ENCODE measurements around the gene ZBTB16.

The ZBTB16 gene

GRCh38 chr11:114183044-114183511 lies 123.6 kb downstream of the ZBTB16 start:
- no peak for TF ChIP-seq CTCF (IDR thresholded peaks at IDR 0.05; ENCODE audit: borderline replicate concordance, control extremely low read depth, extremely low read depth, insufficient read depth, missing control alignments)
- DNase-seq (ENCODE audit: low spot score) = no peak
- in situ Hi-C loops (cut with MboI; ENCODE audit: low sequenced_read_pairs, unreplicated experiment) = no loop called here

GRCh38 chr11:114185436-114185835 lies 125.9 kb downstream of the ZBTB16 start:
- in situ Hi-C loops (cut with MboI; ENCODE audit: low sequenced_read_pairs, unreplicated experiment) = no loop called here
- no peak for DNase-seq (ENCODE audit: low spot score)
- TF ChIP-seq CTCF (IDR thresholded peaks at IDR 0.05; ENCODE audit: borderline replicate concordance, control extremely low read depth, extremely low read depth, insufficient read depth, missing control alignments) = no peak

- no peak for TF ChIP-seq CTCF (IDR thresholded peaks at IDR 0.05; ENCODE audit: borderline replicate concordance, control extremely low read depth, extremely low read depth, insufficient read depth, missing control alignments)
- in situ Hi-C loops (cut with MboI; ENCODE audit: low sequenced_read_pairs, unreplicated experiment) = no loop called here
- DNase-seq (ENCODE audit: low spot score) = no peak
These were observed 127.7 kb downstream of the ZBTB16 start for GRCh38 chr11:114187173-114187572.

GRCh38 chr11:114188851-114189570 lies 129.5 kb downstream of the ZBTB16 start:
- in situ Hi-C loops (cut with MboI; ENCODE audit: low sequenced_read_pairs, unreplicated experiment) = no loop called here
- DNase-seq (ENCODE audit: low spot score) = no peak
- TF ChIP-seq CTCF (IDR thresholded peaks at IDR 0.05; ENCODE audit: borderline replicate concordance, control extremely low read depth, extremely low read depth, insufficient read depth, missing control alignments) = no peak

- DNase-seq (ENCODE audit: low spot score) = no peak
- in situ Hi-C loops (cut with MboI; ENCODE audit: low sequenced_read_pairs, unreplicated experiment) = no loop called here
- TF ChIP-seq CTCF (IDR thresholded peaks at IDR 0.05; ENCODE audit: borderline replicate concordance, control extremely low read depth, extremely low read depth, insufficient read depth, missing control alignments) = no peak
These were observed 131.1 kb downstream of the ZBTB16 start for GRCh38 chr11:114190630-114191029.

- no peak for DNase-seq (ENCODE audit: low spot score)
- in situ Hi-C loops (cut with MboI; ENCODE audit: low sequenced_read_pairs, unreplicated experiment) = no loop called here
- no peak for TF ChIP-seq CTCF (IDR thresholded peaks at IDR 0.05; ENCODE audit: borderline replicate concordance, control extremely low read depth, extremely low read depth, insufficient read depth, missing control alignments)
These were observed 132.4 kb downstream of the ZBTB16 start for GRCh38 chr11:114191893-114192292.

All from GM13976 (cell line).